ENCODE measurements around the gene VPS4A. TPM values are rescaled to one million over a fixed set of nuclear protein-coding genes. Genes with fewer than 3 reads are reported as not detected.

The VPS4A gene
- total RNA-seq, 1 donor = 23.2 TPM

DNA sequence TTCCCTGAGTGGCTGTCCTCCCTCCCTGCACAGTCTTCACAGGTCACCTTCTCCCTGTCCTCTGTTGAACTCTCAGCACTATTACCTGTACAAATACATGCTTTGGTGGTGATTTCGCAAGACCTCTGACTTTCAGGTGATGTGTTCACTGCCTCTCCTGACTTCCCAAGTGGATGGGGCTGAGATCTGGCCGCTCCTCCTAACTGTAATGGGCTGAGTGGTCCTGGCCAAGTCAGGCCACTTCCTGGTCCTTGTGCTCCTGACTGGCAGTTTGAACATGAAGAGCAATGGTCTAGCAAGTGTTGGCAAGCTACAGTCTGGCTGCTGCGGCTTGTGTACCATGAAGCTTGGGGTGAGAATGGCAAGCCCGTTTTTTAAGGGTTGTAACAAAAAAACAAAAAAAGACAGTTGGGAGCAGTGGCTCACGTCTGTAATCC is 52.1 kb downstream of the VPS4A start:
- DNase-seq (ENCODE audit: low read depth in 2 of 3, low spot score in 2 of 3) = no peak

DNA sequence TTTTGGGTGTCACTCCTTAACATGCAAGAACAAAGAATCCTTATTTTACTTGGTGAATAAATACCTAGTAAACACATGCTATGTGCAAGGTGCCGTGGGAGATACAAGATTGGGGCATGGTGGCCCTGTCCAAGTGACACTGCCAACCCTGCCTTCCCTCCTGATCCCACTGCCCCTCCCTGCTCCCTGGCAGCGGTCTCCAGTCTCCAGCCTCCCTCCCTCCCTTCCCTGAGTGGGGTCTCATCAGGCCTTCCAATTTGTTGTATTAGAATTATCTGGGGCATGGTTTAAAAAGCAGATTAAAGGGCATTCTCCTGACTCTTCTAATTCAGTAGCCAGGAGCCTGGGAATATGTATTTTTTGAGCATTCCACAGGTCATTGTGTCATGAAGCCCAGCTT is 52.9 kb downstream of the VPS4A start:
- no peak for DNase-seq (ENCODE audit: low read depth in 2 of 3, low spot score in 2 of 3)

DNA sequence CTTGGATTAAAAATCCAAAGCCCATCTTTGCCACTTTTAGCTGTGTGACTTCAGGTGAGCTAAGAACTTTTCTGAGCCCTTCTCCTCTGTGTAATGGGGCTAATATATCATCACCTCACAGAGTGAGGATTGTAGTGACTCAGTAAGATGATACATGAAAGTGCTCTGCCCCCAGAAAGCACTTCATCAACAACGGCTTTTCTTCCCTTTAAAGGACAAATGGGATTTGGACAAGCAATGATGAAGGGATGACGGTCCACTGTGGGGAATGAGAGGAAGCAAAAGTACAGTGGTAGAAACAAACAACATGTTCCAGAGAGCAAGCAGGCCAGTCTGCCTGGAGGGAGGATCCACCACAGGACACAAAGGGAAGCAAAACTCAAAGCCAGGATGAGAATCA is 54.8 kb downstream of the VPS4A start:
- no peak for DNase-seq (ENCODE audit: low read depth in 2 of 3, low spot score in 2 of 3)

DNA sequence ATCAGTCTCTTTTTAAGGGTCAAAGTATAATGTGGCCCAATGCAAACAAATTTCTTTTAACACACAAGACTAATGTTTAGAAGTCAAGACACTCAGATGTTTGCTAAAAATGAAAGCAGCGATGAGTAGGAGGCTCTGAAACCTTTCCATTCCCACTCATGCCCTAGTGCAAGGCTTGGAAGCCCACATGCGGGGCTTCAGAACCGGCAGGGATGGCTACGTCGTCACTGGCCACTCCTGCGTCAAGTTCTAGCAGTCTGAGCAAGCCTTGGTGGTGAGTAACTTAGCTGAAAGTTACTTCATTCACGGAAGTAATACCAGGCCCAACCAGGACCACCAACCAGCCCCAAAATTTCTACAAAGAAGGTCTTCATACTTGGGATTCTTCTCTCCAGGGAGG is 55.3 kb downstream of the VPS4A start:
- no peak for DNase-seq (ENCODE audit: low read depth in 2 of 3, low spot score in 2 of 3)

GRCh38 chr16:69367980-69368379 is 56.8 kb downstream of the VPS4A start:
- no peak for DNase-seq (ENCODE audit: low read depth in 2 of 3, low spot score in 2 of 3)

- no peak for DNase-seq (ENCODE audit: low read depth in 2 of 3, low spot score in 2 of 3)
These were observed 57.7 kb downstream of the VPS4A start for GRCh38 chr16:69368866-69369265.

GRCh38 chr16:69371564-69371963 is 60.4 kb downstream of the VPS4A start:
- no peak for DNase-seq (ENCODE audit: low read depth in 2 of 3, low spot score in 2 of 3)

- DNase-seq (ENCODE audit: low read depth in 2 of 3, low spot score in 2 of 3) = no peak
These were observed 61.9 kb downstream of the VPS4A start for GRCh38 chr16:69373019-69373418.

Other genes with a start within 250 kb of the VPS4A start
- 0.81 TPM for gene HAS3, start 205.7 kb upstream of the VPS4A start, total RNA-seq
- gene CHTF8, start 178.8 kb upstream of the VPS4A start, total RNA-seq = 92.6 TPM
- 21.5 TPM for gene UTP4, start 178.7 kb upstream of the VPS4A start, total RNA-seq
- gene SNTB2, start 124.2 kb upstream of the VPS4A start, total RNA-seq = 2.4 TPM
- 14.8 TPM for gene PDF, start 19.2 kb downstream of the VPS4A start, total RNA-seq
- gene COG8, start 28.2 kb downstream of the VPS4A start, total RNA-seq = 57.9 TPM
- gene NIP7, start 28.4 kb downstream of the VPS4A start, total RNA-seq = 10.8 TPM
- under 0.01 TPM for gene TMED6, start 40.4 kb downstream of the VPS4A start, total RNA-seq
- 19.9 TPM for gene TERF2, start 74.7 kb downstream of the VPS4A start, total RNA-seq
- gene CYB5B, start 113.3 kb downstream of the VPS4A start, total RNA-seq = 64.1 TPM

Data from hematopoietic multipotent progenitor cell (in vitro differentiated cells).